HepG2 (cell line): ENCODE measurements around the gene MXRA8. TPM values are rescaled to one million over a fixed set of nuclear protein-coding genes. Genes with fewer than 3 reads are reported as not detected.
A peak's percentile ranks its signal among the peaks of the same experiment; 100 is the strongest.

Source experiments
- CAMTA2 ChIP-seq: sonication (generic); formaldehyde crosslinking; IDR thresholded peaks from 2 replicates; pipeline ENCODE4 v1.4.0; 2020; ENCODE audit warnings: mild to moderate bottlenecking, missing genetic modification reagents, borderline replicate concordance
- FIP1L1 ChIP-seq: fragments of 200-400 bp; formaldehyde crosslinking; IDR thresholded peaks from 2 replicates; pipeline ENCODE4 v1.6.1; 2018; ENCODE audit warnings: low read depth, mild to moderate bottlenecking, low read length, moderate library complexity, borderline replicate concordance; ENCODE audit not compliant: insufficient read depth
- GLI4 ChIP-seq: sonication (generic); formaldehyde crosslinking; IDR thresholded peaks from 2 replicates; pipeline ENCODE4 v1.5.1; 2020; ENCODE audit warnings: missing genetic modification reagents, mild to moderate bottlenecking, moderate library complexity, borderline replicate concordance
- KLF12 ChIP-seq: sonication (generic); formaldehyde crosslinking; IDR thresholded peaks from 2 replicates; pipeline ENCODE4 v1.4.0; 2020; ENCODE audit warnings: missing genetic modification reagents, borderline replicate concordance
- MAF1 ChIP-seq: sonication (generic); formaldehyde crosslinking; IDR thresholded peaks from 2 replicates; pipeline ENCODE4 v1.5.0; 2020; ENCODE audit warnings: missing genetic modification reagents, borderline replicate concordance
- POLR2AphosphoS5 ChIP-seq: IDR thresholded peaks from 2 replicates; pipeline ENCODE4 v1.6.1; 2012; ENCODE audit warnings: low read depth, low read length
- RAD21 ChIP-seq: fragments of 450-650 bp; formaldehyde crosslinking; IDR thresholded peaks from 2 replicates; pipeline ENCODE4 v1.5.0; 2020; ENCODE audit warnings: mild to moderate bottlenecking
- RBFOX2 ChIP-seq: fragments of 200-400 bp; formaldehyde crosslinking; IDR thresholded peaks from 2 replicates; pipeline ENCODE4 v1.6.1; 2017; ENCODE audit warnings: low read depth, mild to moderate bottlenecking, low read length
- TAF15 ChIP-seq: fragments of 200-400 bp; formaldehyde crosslinking; IDR thresholded peaks from one replicate; pipeline ENCODE4 v1.6.1; 2018; ENCODE audit warnings: mild to moderate bottlenecking, low read depth, low read length; ENCODE audit not compliant: poor library complexity, severe bottlenecking
- XRCC5 ChIP-seq: fragments of 200-400 bp; formaldehyde crosslinking; optimal IDR thresholded peaks from 2 replicates; pipeline ENCODE3; 2017; ENCODE audit warnings: mild to moderate bottlenecking, low read length
- ZBTB10 ChIP-seq: sonication (generic); formaldehyde crosslinking; IDR thresholded peaks from 2 replicates; pipeline ENCODE4 v1.4.0; 2020; ENCODE audit warnings: missing genetic modification reagents, borderline replicate concordance
- ZBTB2 ChIP-seq: sonication (generic); formaldehyde crosslinking; IDR thresholded peaks from 2 replicates; pipeline ENCODE4 v1.8.0; 2022; ENCODE audit warnings: low read depth, missing genetic modification reagents
- ZMYM2 ChIP-seq: sonication (generic); formaldehyde crosslinking; IDR thresholded peaks from 2 replicates; pipeline ENCODE4 v1.8.0; 2022; ENCODE audit warnings: mild to moderate bottlenecking, missing genetic modification reagents
- ZNF20 ChIP-seq: sonication (generic); formaldehyde crosslinking; IDR thresholded peaks from 2 replicates; pipeline ENCODE4 v1.4.0; 2020; ENCODE audit warnings: mild to moderate bottlenecking, moderate library complexity, missing genetic modification reagents
- ZNF207 ChIP-seq: fragments of 450-650 bp; IDR thresholded peaks from 2 replicates; pipeline ENCODE4 v1.6.1; 2016; ENCODE audit warnings: antibody characterized with exemption, borderline replicate concordance
- ZNF414 ChIP-seq: sonication (generic); formaldehyde crosslinking; IDR thresholded peaks from 2 replicates; pipeline ENCODE4 v1.5.0; 2020; ENCODE audit warnings: missing genetic modification reagents
- ZNF510 ChIP-seq: sonication (generic); formaldehyde crosslinking; IDR thresholded peaks from 2 replicates; pipeline ENCODE4 v1.4.0; 2020; ENCODE audit warnings: low read depth, mild to moderate bottlenecking, missing genetic modification reagents
- ZNF550 ChIP-seq: sonication (generic); formaldehyde crosslinking; IDR thresholded peaks from 2 replicates; pipeline ENCODE4 v1.4.0; 2020; ENCODE audit warnings: mild to moderate bottlenecking, missing genetic modification reagents, borderline replicate concordance
- ZNF574 ChIP-seq: sonication (generic); formaldehyde crosslinking; IDR thresholded peaks from 2 replicates; pipeline ENCODE4 v1.4.0; 2020; ENCODE audit warnings: missing genetic modification reagents
- ZNF761 ChIP-seq: sonication (generic); formaldehyde crosslinking; conservative IDR thresholded peaks from 2 replicates; pipeline ENCODE4 v1.4.0; 2020; ENCODE audit warnings: mild to moderate bottlenecking, missing genetic modification reagents
- ZSCAN21 ChIP-seq: sonication (generic); formaldehyde crosslinking; IDR thresholded peaks from 2 replicates; pipeline ENCODE4 v1.8.0; 2022; ENCODE audit warnings: mild to moderate bottlenecking, missing genetic modification reagents, moderate library complexity, borderline replicate concordance
- polyA plus RNA-seq, 8 experiments: library from polyadenylated mRNA; depleted of rRNA in 3 of 8; stranded (reverse) in 7 of 8; unstranded in 1 of 8; fragments of >200 nt; fragmentation: Illumina TruSeq in 4 of 8; extraction: Trizol in 4 of 8; gene quantifications; 2 replicates each; pipeline versions ENCODE4 v1.2.1 to v1.2.3, GENCODE V29; 2011 to 2016; ENCODE audit warnings: low read depth in 4 of 8, missing spikeins in 1 of 8, mixed read lengths in 1 of 8; ENCODE audit not compliant: insufficient read depth in 1 of 8
- total RNA-seq, 5 experiments: library from RNA; depleted of rRNA; stranded (reverse); fragments of >200 nt; fragmentation: Illumina TruSeq; extraction: Trizol; gene quantifications; 2 replicates each; pipeline ENCODE4 v1.2.3, GENCODE V29; 2016; ENCODE audit warnings: low read depth in 1 of 5

The MXRA8 gene
- total and polyA plus RNA-seq, 2 of the 13 experiments (the other 11 are each of a cell fraction or from before 2014, with no cell fraction given) = 19.8 to 44.8 TPM

- TF ChIP-seq ZBTB2 (CRISPR knock-in tag) (peak; percentile 47; the same call in 1 of the 2 replicates), POLR2AphosphoS5 (peak; percentile 55), RAD21 (CRISPR knock-in tag) (0 out of 2 replicates have a peak, but pooled peaks have one; percentile 6), ZNF574 (CRISPR knock-in tag) (peak; percentile 90), ZNF510 (peak; percentile 77; the same call in 1 of the 2 replicates), RBFOX2 (peak; percentile 95), TAF15 (no peak), CAMTA2 (CRISPR knock-in tag) (no peak), ZSCAN21 (peak; percentile 77), FIP1L1 (no peak), KLF12 (peak; percentile 91), ZMYM2 (CRISPR knock-in tag) (no peak), GLI4 (0 out of 2 replicates have a peak, but pooled peaks have one; percentile 55), XRCC5 (no peak), ZBTB10 (CRISPR knock-in tag) (0 out of 2 replicates have a peak, but pooled peaks have one; percentile 15), ZNF761 (CRISPR knock-in tag) (peak; percentile 90), MAF1 (CRISPR knock-in tag) (no peak), ZNF20 (CRISPR knock-in tag) (no peak), ZNF550 (no peak), ZNF414 (CRISPR knock-in tag) (peak; percentile 61; the same call in 1 of the 2 replicates), ZNF207 (no peak)
Measured at GRCh38 chr1:1399187-1399871, 41.0 kb upstream of the MXRA8 start, which contains the start of gene CCNL2 (continued).
